Activated CD4-positive, alpha-beta memory T cell treated with anti-CD3 and anti-CD28 coated beads for 36 hours (primary cell): Measurements from ENCODE around the gene ZNF805. TPM values are rescaled to one million over a fixed set of nuclear protein-coding genes. Genes with fewer than 3 reads are reported as not detected.

Source experiments
- CTCF ChIA-PET: fragments of 350-600 bp; sonication (Branson Sonifier 250); formaldehyde crosslinking; loops from one replicate; lab custom pipeline; 2021; ENCODE audit warnings: antibody characterized with exemption, inconsistent platforms; lab: Charles Lee
- POLR2A ChIA-PET: fragments of 350-600 bp; sonication (Branson Sonifier 250); formaldehyde crosslinking; loops from one replicate; lab custom pipeline; 2021; ENCODE audit warnings: antibody characterized with exemption; lab: Charles Lee
- DNase-seq: peaks from one replicate; pipeline ENCODE4 v3.0.0-alpha.2; 2020
- H3K27ac Mint-ChIP-seq: one replicate; pipeline ENCODE4 v1.8.0; 2021; ENCODE audit warnings: mixed read lengths
- H3K27me3 Mint-ChIP-seq: one replicate; pipeline ENCODE4 v1.8.0; 2021; ENCODE audit warnings: mixed read lengths
- H3K36me3 Mint-ChIP-seq: one replicate; pipeline ENCODE4 v1.8.0; 2021; ENCODE audit warnings: mixed read lengths
- H3K4me1 Mint-ChIP-seq: one replicate; pipeline ENCODE4 v1.8.0; 2021; ENCODE audit warnings: low read depth, mixed read lengths
- H3K4me3 Mint-ChIP-seq: one replicate; pipeline ENCODE4 v1.8.0; 2021; ENCODE audit warnings: mild to moderate bottlenecking, mixed read lengths
- H3K9me3 Mint-ChIP-seq: one replicate; pipeline ENCODE4 v1.8.0; 2021; ENCODE audit warnings: mixed read lengths
- intact Hi-C: fragments of 100-400 bp; cut with micrococcal nuclease; formaldehyde crosslinking; loops from one replicate; pipeline ENCODE4 v1.15.1; 2023
- total RNA-seq, 2 experiments: library from RNA; stranded (reverse); gene quantifications; one replicate each; pipeline ENCODE4 v1.2.3, GENCODE V29; 2021

ZNF805 gene
- total RNA-seq, 2 experiments from 2014 or later: 6.9 to 7.0 TPM

DNA sequence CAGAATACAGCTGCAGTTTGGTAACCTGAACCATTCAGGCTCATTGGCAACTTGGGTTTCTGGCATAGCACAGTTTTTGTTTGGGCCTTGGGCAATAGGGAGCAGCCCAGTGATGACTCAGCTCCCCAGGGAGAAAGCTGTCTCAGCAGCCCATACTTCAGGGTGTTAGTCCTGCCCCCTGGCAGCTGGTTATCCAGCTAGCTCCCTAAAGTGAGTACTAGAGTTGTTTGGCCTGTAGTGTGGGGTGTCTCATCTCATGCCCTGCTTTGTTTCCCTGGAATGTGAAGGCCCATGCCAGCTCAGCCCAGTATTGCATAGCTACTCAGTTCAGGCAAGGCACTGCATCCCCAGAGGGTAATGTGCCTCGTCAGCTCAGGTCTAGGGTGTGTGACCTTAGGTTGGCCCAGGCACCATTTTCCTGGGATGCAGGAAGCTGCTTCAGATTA, 61.6 kb downstream of the ZNF805 start:
- Mint-ChIP-seq H3K36me3 (peaks cover 67% of the 10 kb centered on the region), H3K4me1 (peaks cover 10% of the 10 kb centered on the region), H3K4me3 (no peak overlapping the region), H3K9me3 (peaks cover 42% of the 10 kb centered on the region), H3K27ac (no peak overlapping the region), H3K27me3 (no peaks in the 10 kb centered on the region)
- CTCF ChIA-PET: no interaction called here
- intact Hi-C loops: no loop called here
- POLR2A ChIA-PET: no interaction called here
- DNase-seq: no peak

DNA sequence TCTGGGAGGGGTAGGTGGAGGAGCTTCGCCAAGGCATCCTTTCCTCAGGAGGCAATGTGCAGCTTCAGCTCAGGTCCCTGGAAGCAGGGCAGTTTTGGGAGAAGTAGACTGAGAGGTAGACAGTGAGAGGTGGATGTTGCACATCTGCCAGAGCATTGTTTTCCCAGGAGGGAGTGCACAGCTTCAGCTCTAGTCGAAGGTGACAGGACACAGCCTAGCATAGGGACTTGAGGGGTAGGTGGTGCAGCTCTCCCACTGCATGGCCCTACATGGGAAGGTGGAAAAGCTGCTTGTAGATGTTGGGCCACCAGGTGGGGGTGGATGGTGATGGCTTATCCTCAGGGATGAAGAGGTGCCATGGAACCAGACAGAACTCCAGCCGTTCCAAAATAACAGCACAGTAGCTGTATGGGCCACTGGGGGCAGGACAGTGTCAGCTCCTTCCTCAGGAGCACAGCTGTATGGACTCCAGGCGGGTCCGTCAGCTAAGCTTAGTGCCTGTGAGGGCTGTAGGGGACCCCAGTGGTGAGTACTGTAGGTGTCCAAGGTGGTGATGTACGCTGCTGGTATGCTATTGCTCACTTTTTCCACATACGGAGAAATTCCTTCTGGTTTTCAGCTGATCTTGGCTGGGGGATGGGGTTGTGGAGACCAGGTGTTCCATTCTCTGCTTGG, 62.4 kb downstream of the ZNF805 start:
- Mint-ChIP-seq H3K27ac (no peak overlapping the region), H3K27me3 (no peaks in the 10 kb centered on the region), H3K4me1 (peaks cover 6% of the 10 kb centered on the region), H3K36me3 (peaks cover 59% of the 10 kb centered on the region), H3K4me3 (no peak overlapping the region), H3K9me3 (peaks cover 36% of the 10 kb centered on the region)
- intact Hi-C loops: no loop called here
- POLR2A ChIA-PET: no interaction called here
- no peak for DNase-seq
- CTCF ChIA-PET: no interaction called here

Other genes with a start within 250 kb of the ZNF805 start
- gene USP29, start 120.6 kb upstream of the ZNF805 start, total RNA-seq: not detected
- not detected for gene ZIM3, start 95.4 kb upstream of the ZNF805 start, total RNA-seq
- gene DUXA, start 73.1 kb upstream of the ZNF805 start, total RNA-seq: not detected
- 10 to 100 TPM; 18.9 to 20.4 TPM for gene ZNF264, start 49.1 kb upstream of the ZNF805 start, total RNA-seq
- gene AURKC, start 9.6 kb upstream of the ZNF805 start, total RNA-seq: under 1 TPM; 0.81 to 0.97 TPM
- 10 to 100 TPM; 45.5 to 45.8 TPM for gene ZNF460, start 39.9 kb downstream of the ZNF805 start, total RNA-seq
- 1 to 10 TPM; 4.0 to 4.3 TPM for gene ZNF543, start 79.8 kb downstream of the ZNF805 start, total RNA-seq
- 1 to 10 TPM; 3.8 to 4.0 TPM for gene ZNF304, start 110.6 kb downstream of the ZNF805 start, total RNA-seq
- 1 to 10 TPM; 3.3 to 3.9 TPM for gene TRAPPC2B, start 122.9 kb downstream of the ZNF805 start, total RNA-seq
- 1 to 10 TPM; 1.0 to 1.4 TPM for gene ZNF547, start 122.9 kb downstream of the ZNF805 start, total RNA-seq
- 10 to 100 TPM; 12.0 to 12.1 TPM for gene ZNF548, start 149.2 kb downstream of the ZNF805 start, total RNA-seq
- gene ZNF17, start 170.5 kb downstream of the ZNF805 start, total RNA-seq: 1 to 10 TPM; 4.2 to 5.0 TPM
- 1 to 10 TPM; 9.3 to 9.4 TPM for gene ZNF749, start 194.7 kb downstream of the ZNF805 start, total RNA-seq
- gene VN1R1, start 216.5 kb downstream of the ZNF805 start, total RNA-seq: under 1 TPM in 1 of 2 experiments, not detected in 1; 0.12 TPM
- gene ZNF772, start 236.9 kb downstream of the ZNF805 start, total RNA-seq: 1 to 10 TPM; 3.9 to 4.0 TPM
- gene ZNF419, start 247.1 kb downstream of the ZNF805 start, total RNA-seq: 1 to 10 TPM; 4.3 to 5.1 TPM